Neural progenitor cell (in vitro differentiated cells): Measurements from ENCODE around the gene DIABLO.
"Not testable (repeated sequence)": the region's sequence is repeated elsewhere in the genome, so short reads cannot be mapped to it uniquely, and the experiment has no call there.

ENCODE experiments used
- CTCF ChIP-seq: fragments of 200-600 bp; sonication (generic); IDR thresholded peaks from 2 replicates; pipeline ENCODE4 v1.5.1; 2017; ENCODE audit warnings: antibody characterized with exemption, mild to moderate bottlenecking
- EZH2 ChIP-seq: fragments of 200-600 bp; sonication (generic); IDR thresholded peaks from 2 replicates; pipeline ENCODE4 v1.6.1; 2017; ENCODE audit warnings: antibody characterized with exemption, mild to moderate bottlenecking, moderate library complexity
- EZH2phosphoT487 ChIP-seq: fragments of 200-600 bp; sonication (generic); IDR thresholded peaks from 2 replicates; pipeline ENCODE4 v1.6.1; 2017; ENCODE audit warnings: antibody characterized with exemption

GRCh38 chr12:122202811-122203210, 23.0 kb downstream of the DIABLO start:
- TF ChIP-seq CTCF, EZH2, EZH2phosphoT487: not testable (repeated sequence)
